IMR-90 (cell line): ENCODE data around the gene MARCHF7. TPM values are rescaled to one million over a fixed set of nuclear protein-coding genes. Genes with fewer than 3 reads are reported as not detected.

Experiments
- ATAC-seq: fragments of 200-7000 bp; cut with Tn5 transposase; 2 replicates; pipeline ENCODE4 v1.9.1; 2020; ENCODE audit warnings: low read depth, mild to moderate bottlenecking, moderate library complexity
- Bru-seq: library from RNA; stranded (reverse); fragments of 400-500 nt; gene quantifications from one replicate; lab custom pipeline; 2021; lab: Mats Ljungman, UMichigan
- BruChase-seq, 2 experiments: library from RNA; stranded (reverse); fragments of 400-500 nt; gene quantifications; one replicate each; lab custom pipeline; 2021; lab: Mats Ljungman, UMichigan
- BruUV-seq: library from RNA; stranded (reverse); fragments of 400-500 nt; replicated peaks from 2 replicates; lab custom pipeline; 2021; lab: Mats Ljungman, UMichigan
- CTCF ChIA-PET: fragments of 300-600 bp; formaldehyde crosslinking; extraction: SDS; loops from one replicate; lab custom pipeline; 2021; ENCODE audit warnings: antibody characterized with exemption; lab: Yijun Ruan, JAX
- POLR2A ChIA-PET: fragments of 300-600 bp; sonication (Branson Sonifier 250); formaldehyde crosslinking; loops from one replicate; lab custom pipeline; 2022; ENCODE audit warnings: antibody characterized with exemption; ENCODE audit not compliant: unreplicated experiment; lab: Charles Lee
- DNase-seq: peaks from one replicate; pipeline ENCODE4 v3.0.0; 2013
- H2AFZ ChIP-seq: replicated peaks from 2 replicates; pipeline ENCODE3; 2013; ENCODE audit warnings: low read length, mild to moderate bottlenecking; ENCODE audit not compliant: poor library complexity
- H2AK5ac ChIP-seq: 2 replicates; pipeline ENCODE4 v1.6.1; 2013; ENCODE audit warnings: low read depth, low read length, inconsistent platforms
- H2AK9ac ChIP-seq: replicated peaks from 2 replicates; pipeline ENCODE3; 2013; ENCODE audit warnings: mild to moderate bottlenecking, low read depth, low read length, moderate library complexity; ENCODE audit not compliant: poor library complexity
- H2BK120ac ChIP-seq: 2 replicates; pipeline ENCODE4 v1.6.1; 2013; ENCODE audit warnings: low read depth, low read length, inconsistent platforms
- H2BK15ac ChIP-seq: 3 replicates; pipeline ENCODE4 v1.6.1; 2013; ENCODE audit warnings: low read depth, low read length, inconsistent platforms
- H2BK20ac ChIP-seq: 2 replicates; pipeline ENCODE4 v1.6.1; 2013; ENCODE audit warnings: low read depth, mild to moderate bottlenecking, inconsistent platforms, low read length, moderate library complexity
- H2BK5ac ChIP-seq: 2 replicates; pipeline ENCODE4 v1.6.1; 2013; ENCODE audit warnings: mild to moderate bottlenecking, low read depth, low read length, inconsistent platforms; ENCODE audit not compliant: poor library complexity, severe bottlenecking
- H3K14ac ChIP-seq: replicated peaks from 2 replicates; pipeline ENCODE4 v1.6.1; 2013; ENCODE audit warnings: low read depth, low read length, inconsistent platforms
- H3K18ac ChIP-seq: 2 replicates; pipeline ENCODE4 v1.6.1; 2013; ENCODE audit warnings: low read depth, low read length, control low read depth
- H3K23ac ChIP-seq: 2 replicates; pipeline ENCODE4 v1.6.1; 2013; ENCODE audit warnings: low read depth, low read length, inconsistent platforms
- H3K27ac ChIP-seq: 2 replicates; pipeline ENCODE4 v1.5.1; 2013; ENCODE audit warnings: mild to moderate bottlenecking, control low read depth, low read length; ENCODE audit not compliant: insufficient read depth
- H3K27me3 ChIP-seq: 2 replicates; pipeline ENCODE4 v1.6.1; 2013; ENCODE audit warnings: low read length; ENCODE audit not compliant: control insufficient read depth, insufficient read depth
- H3K36me3 ChIP-seq: 2 replicates; pipeline ENCODE4 v1.6.1; 2013; ENCODE audit warnings: low read length, mixed read lengths; ENCODE audit not compliant: control insufficient read depth, insufficient read depth
- H3K4ac ChIP-seq: 2 replicates; pipeline ENCODE4 v1.6.1; 2013; ENCODE audit warnings: low read depth, low read length, inconsistent platforms
- H3K4me1 ChIP-seq: 2 replicates; pipeline ENCODE4 v1.6.1; 2013; ENCODE audit warnings: low read length, mixed read lengths; ENCODE audit not compliant: control insufficient read depth, insufficient read depth
- H3K4me2 ChIP-seq: 2 replicates; pipeline ENCODE4 v1.6.1; 2013; ENCODE audit warnings: low read depth, mild to moderate bottlenecking, control low read depth, low read length, moderate library complexity
- H3K4me3 ChIP-seq: 2 replicates; pipeline ENCODE4 v1.5.1; 2013; ENCODE audit warnings: low read depth, mild to moderate bottlenecking, control low read depth, low read length, moderate library complexity; ENCODE audit not compliant: insufficient read depth
- H3K56ac ChIP-seq: 2 replicates; pipeline ENCODE4 v1.6.1; 2013; ENCODE audit warnings: low read length, inconsistent platforms; ENCODE audit not compliant: insufficient read depth; ENCODE audit errors: extremely low read depth
- H3K79me1 ChIP-seq, 2 experiments: 2 replicates each; pipeline ENCODE4 v1.6.1; 2013; ENCODE audit warnings: low read length in 2 of 2, inconsistent platforms in 1 of 2, low read depth in 1 of 2
- H3K9ac ChIP-seq: 2 replicates; pipeline ENCODE4 v1.6.1; 2013; ENCODE audit warnings: low read depth, low read length, control low read depth
- H3K9me1 ChIP-seq: 2 replicates; pipeline ENCODE4 v1.6.1; 2013; ENCODE audit warnings: low read length, inconsistent platforms; ENCODE audit not compliant: insufficient read depth
- H3K9me3 ChIP-seq: 2 replicates; pipeline ENCODE4 v1.6.1; 2013; ENCODE audit warnings: low read length; ENCODE audit not compliant: control insufficient read depth, insufficient read depth
- H4K20me1 ChIP-seq: 2 replicates; pipeline ENCODE4 v1.6.1; 2013; ENCODE audit warnings: low read length, inconsistent platforms; ENCODE audit not compliant: insufficient read depth
- H4K5ac ChIP-seq: 2 replicates; pipeline ENCODE4 v1.6.1; 2013; ENCODE audit warnings: mild to moderate bottlenecking, low read depth, low read length, control low read depth
- H4K8ac ChIP-seq, 2 experiments: 2 replicates each; pipeline ENCODE4 v1.6.1; 2013; ENCODE audit warnings: low read depth in 2 of 2, low read length in 2 of 2, control low read depth in 1 of 2, inconsistent platforms in 1 of 2
- H4K91ac ChIP-seq: 2 replicates; pipeline ENCODE4 v1.6.1; 2013; ENCODE audit warnings: low read depth, low read length, inconsistent platforms; ENCODE audit not compliant: insufficient read depth
- BHLHE40 ChIP-seq: fragments of 150-350 bp; IDR thresholded peaks from 2 replicates; pipeline ENCODE4 v1.6.1; 2016; ENCODE audit warnings: mild to moderate bottlenecking, low read depth, low read length
- CEBPB ChIP-seq: IDR thresholded peaks from 2 replicates; pipeline ENCODE4 v1.6.1; 2012; ENCODE audit warnings: low read depth, low read length, improper control_type of control experiment
- ELK1 ChIP-seq: fragments of 150-350 bp; IDR thresholded peaks from 2 replicates; pipeline ENCODE4 v1.6.1; 2016; ENCODE audit warnings: low read depth, mild to moderate bottlenecking, low read length, moderate library complexity, borderline replicate concordance
- MAZ ChIP-seq: IDR thresholded peaks from 2 replicates; pipeline ENCODE4 v1.6.1; 2012; ENCODE audit warnings: low read depth, mild to moderate bottlenecking, low read length, improper control_type of control experiment, moderate library complexity, borderline replicate concordance
- MXI1 ChIP-seq: IDR thresholded peaks from 2 replicates; pipeline ENCODE4 v1.6.1; 2012; ENCODE audit warnings: low read depth, mild to moderate bottlenecking, low read length, moderate library complexity, borderline replicate concordance
- NFE2L2 ChIP-seq: fragments of 150-350 bp; IDR thresholded peaks from 2 replicates; pipeline ENCODE4 v1.6.1; 2016; ENCODE audit warnings: low read depth, mild to moderate bottlenecking, low read length
- RAD21 ChIP-seq: IDR thresholded peaks from 2 replicates; pipeline ENCODE4 v1.6.1; 2012; ENCODE audit warnings: low read length, improper control_type of control experiment
- RFX5 ChIP-seq: IDR thresholded peaks from 2 replicates; pipeline ENCODE4 v1.8.0; 2012; ENCODE audit warnings: low read depth, mild to moderate bottlenecking, low read length, moderate library complexity
- SMC3 ChIP-seq: fragments of 150-350 bp; IDR thresholded peaks from 2 replicates; pipeline ENCODE4 v1.6.1; 2016; ENCODE audit warnings: low read depth, mild to moderate bottlenecking, antibody characterized with exemption, low read length, moderate library complexity
- USF2 ChIP-seq: fragments of 150-350 bp; IDR thresholded peaks from 2 replicates; pipeline ENCODE4 v1.6.1; 2017; ENCODE audit warnings: mild to moderate bottlenecking, antibody characterized with exemption, low read length, low read depth
- WGBS, 2 experiments: methylation state at CpG; one replicate each; pipeline versions ENCODE4 v1.1.5 to v1.1.7; 2013; ENCODE audit warnings: missing lambda C conversion rate in 2 of 2; ENCODE audit not compliant: insufficient read length in 1 of 2; ENCODE audit errors: extremely low coverage in 2 of 2; 5-methylcytosine and 5-hydroxymethylcytosine counted together
- dilution Hi-C: fragments of 300-500 bp; cut with HindIII; formaldehyde crosslinking; loops from one replicate; pipeline ENCODE4 v1.14.3; 2018; ENCODE audit warnings: low sequenced_read_pairs; ENCODE audit not compliant: unreplicated experiment
- in situ Hi-C: fragments of 300-500 bp; cut with MboI; formaldehyde crosslinking; loops from 3 replicates; pipeline ENCODE4 v1.14.3; 2019; ENCODE audit warnings: low sequenced_read_pairs, inconsistent platforms, mixed read lengths
- intact Hi-C: fragments of 100-400 bp; cut with micrococcal nuclease; formaldehyde crosslinking; loops from 2 replicates; pipeline ENCODE4 v1.10.0; 2022
- long read RNA-seq: library from polyadenylated mRNA; unstranded; transcript quantifications from one replicate; pipeline ENCODE4 v2.0.0, GENCODE V29; 2021; ENCODE audit not compliant: unreplicated experiment
- polyA plus RNA-seq, 3 experiments: library from polyadenylated mRNA; depleted of rRNA; stranded (reverse); fragments of >200 nt; gene quantifications; 2 replicates each; pipeline ENCODE4 v1.2.3, GENCODE V29; 2012; ENCODE audit warnings: low replicate concordance in 1 of 3
- total RNA-seq: library from RNA; depleted of rRNA; stranded (reverse); fragments of >200 nt; gene quantifications from 2 replicates; pipeline ENCODE4 v1.2.3, GENCODE V29; 2012; rRNA removed

MARCHF7 gene
- total RNA-seq (193 and 212 TPM in 2 replicates), polyA plus RNA-seq (2012; rRNA removed) (39.1 and 59.1 TPM in 2 replicates), Bru-seq, nascent RNA (percentile 98 among the genes with signal in this experiment), BruChase-seq, experiment 1, labeled RNA remaining after a 6-hour chase (percentile 93 among the genes with signal in this experiment), BruChase-seq, experiment 2, labeled RNA remaining after a 2-hour chase (percentile 97 among the genes with signal in this experiment)
- polyA plus RNA-seq (2012; cell fraction: cytosol; rRNA removed), result 9.6 and 13.8 TPM in 2 replicates
- polyA plus RNA-seq (2012; cell fraction: nucleus; rRNA removed; ENCODE audit: low replicate concordance), result 9.7 and 49.9 TPM in 2 replicates
- long read RNA-seq, full-length matches to known transcripts, result 49 of 205 reads
- long read RNA-seq, partial matches to known transcripts, result 13 of 205 reads
- long read RNA-seq, other reads (novel, unspliced or antisense), result 143 of 205 reads

GRCh38 chr2:159712143-159712928, at the start of gene MARCHF7:
TSS of gene MARCHF7 (plus strand) at chr2:159712506. CDS start at chr2:159729023, 16,517 bp downstream.
- H3K4me3 ChIP-seq, result peak within 1 kb of the TSS; percentile 95
- peak within 1 kb of the TSS; percentile 71 for H2BK120ac ChIP-seq
- peak; percentile 95 for DNase-seq
- H2AK5ac ChIP-seq, result peak within 1 kb of the TSS; percentile 95
- H2BK15ac ChIP-seq, result peak within 1 kb of the TSS; percentile 26; the same call in 2 of the 3 replicates
- H3K9ac ChIP-seq, result peak within 1 kb of the TSS; percentile 99
- in situ Hi-C loops (no loop called here), intact Hi-C loops (loop anchor here (1.0 to 10.0 kb wide), 7 partner anchors 96 to 812 kb away; partner anchors contain the start of genes BAZ2B and WDSUB1), dilution Hi-C loops (no loop called here)
- POLR2A ChIA-PET, result interaction anchor here (0.6 kb wide), 2 partner anchors 345 to 426 kb away, joined by 3 read pairs; partner anchors contain the start of gene WDSUB1
- peak within 1 kb of the TSS; percentile 97 for H2AK9ac ChIP-seq
- H2BK5ac ChIP-seq, result peak within 1 kb of the TSS; percentile 97
- peak within 1 kb of the TSS; percentile 94 for H3K23ac ChIP-seq
- peak within 1 kb of the TSS; percentile 96 for H3K4me2 ChIP-seq
- peak within 1 kb of the TSS; percentile 96 for H4K91ac ChIP-seq
- peaks cover 9% of the 10 kb centered on the region for H3K9me1 ChIP-seq
- peak; percentile 94 for ATAC-seq
- peak within 1 kb of the TSS; percentile 97 for H3K27ac ChIP-seq
- peak within 1 kb of the TSS; percentile 81 to 99 for H4K8ac ChIP-seq
- peak within 1 kb of the TSS; percentile 96 for H4K5ac ChIP-seq
- peak within 1 kb of the TSS; percentile 95 for H3K18ac ChIP-seq
- H3K4ac ChIP-seq, result peak within 1 kb of the TSS; percentile 97
- H3K27me3 ChIP-seq, result no peaks in the 10 kb centered on the region
- H3K14ac ChIP-seq, result peak within 1 kb of the TSS; percentile 97
- peak within 1 kb of the TSS; percentile 97 for H2AFZ ChIP-seq
- peaks cover 0 to 20% of the 10 kb centered on the region in 2 experiments; a peak in 2 of 4 replicates for H3K79me1 ChIP-seq
- peaks cover 8% of the 10 kb centered on the region for H3K4me1 ChIP-seq
- BruUV-seq, result no TSS peak
- H3K56ac ChIP-seq, result peak within 1 kb of the TSS; percentile 94
- CTCF ChIA-PET, result interaction anchor here (0.6 to 1.1 kb wide), 4 partner anchors 13 to 814 kb away, joined by 3 read pairs; no protein-coding TSS in a partner anchor
- H2BK20ac ChIP-seq, result peak within 1 kb of the TSS; percentile 38; the same call in 1 of the 2 replicates
- no peaks in the 10 kb centered on the region for H3K9me3 ChIP-seq
- H3K36me3 ChIP-seq, result peaks cover 17% of the 10 kb centered on the region
- peaks cover 43% of the 10 kb centered on the region for H4K20me1 ChIP-seq
- 0% methylated on average over 30 of the region's 72 CpGs; no CpG with 5 or more reads in 1 of the 2 experiments for WGBS, 2 experiments
- TF ChIP-seq RAD21 (peak; percentile 81), ELK1 (no peak), BHLHE40 (peak; percentile 34), NFE2L2 (no peak; the same call in 1 of the 2 replicates), MAZ (peak; percentile 99), USF2 (no peak), RFX5 (no peak), MXI1 (peak; percentile 75; the same call in 1 of the 2 replicates), SMC3 (peak; percentile 56), CEBPB (no peak)
